PC-3 (cell line): Measurements from ENCODE around the gene UPK3A.

ENCODE experiments used
- EZH2 ChIP-seq: fragments of 300-600 bp; sonication (generic); IDR thresholded peaks from one replicate; pipeline ENCODE4 v1.6.1; 2017; ENCODE audit warnings: antibody characterized with exemption, mild to moderate bottlenecking, low read length; ENCODE audit not compliant: unreplicated experiment
- TF ChIP-seq, protein P1 (sequence below): fragments of 300-600 bp; sonication (generic); conservative IDR thresholded peaks from 2 replicates; pipeline ENCODE4 v1.5.1; 2017; ENCODE audit warnings: antibody characterized with exemption, low read depth, mild to moderate bottlenecking, low read length

- TF ChIP-seq, protein P1, sequence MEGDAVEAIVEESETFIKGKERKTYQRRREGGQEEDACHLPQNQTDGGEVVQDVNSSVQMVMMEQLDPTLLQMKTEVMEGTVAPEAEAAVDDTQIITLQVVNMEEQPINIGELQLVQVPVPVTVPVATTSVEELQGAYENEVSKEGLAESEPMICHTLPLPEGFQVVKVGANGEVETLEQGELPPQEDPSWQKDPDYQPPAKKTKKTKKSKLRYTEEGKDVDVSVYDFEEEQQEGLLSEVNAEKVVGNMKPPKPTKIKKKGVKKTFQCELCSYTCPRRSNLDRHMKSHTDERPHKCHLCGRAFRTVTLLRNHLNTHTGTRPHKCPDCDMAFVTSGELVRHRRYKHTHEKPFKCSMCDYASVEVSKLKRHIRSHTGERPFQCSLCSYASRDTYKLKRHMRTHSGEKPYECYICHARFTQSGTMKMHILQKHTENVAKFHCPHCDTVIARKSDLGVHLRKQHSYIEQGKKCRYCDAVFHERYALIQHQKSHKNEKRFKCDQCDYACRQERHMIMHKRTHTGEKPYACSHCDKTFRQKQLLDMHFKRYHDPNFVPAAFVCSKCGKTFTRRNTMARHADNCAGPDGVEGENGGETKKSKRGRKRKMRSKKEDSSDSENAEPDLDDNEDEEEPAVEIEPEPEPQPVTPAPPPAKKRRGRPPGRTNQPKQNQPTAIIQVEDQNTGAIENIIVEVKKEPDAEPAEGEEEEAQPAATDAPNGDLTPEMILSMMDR, result no peak
- TF ChIP-seq EZH2, result no peak
Observed at GRCh38 chr22:45305456-45306075, 20.8 kb downstream of the UPK3A start.
